Adrenal gland (tissue), 5 donors: ENCODE results near the gene LIPT1.

Experiments used
- CTCF ChIP-seq, 6 experiments: fragments of 450-650 bp in 4 of 6; fragments of 200-600 bp in 2 of 6; sonication (generic) in 1 of 6; IDR thresholded peaks; 1 replicate in 5 of 6; 2 replicates in 1 of 6; pipeline versions ENCODE4 v1.5.1 to v1.8.0; 2016 to 2021; ENCODE audit warnings: antibody characterized with exemption in 6 of 6, mild to moderate bottlenecking in 2 of 6, moderate library complexity in 1 of 6
- POLR2A ChIP-seq, 2 donors: fragments of 450-650 bp; IDR thresholded peaks; one replicate each; pipeline ENCODE4 v1.6.1; 2017; ENCODE audit warnings: antibody characterized with exemption in 2 of 2, mild to moderate bottlenecking in 2 of 2, moderate library complexity in 1 of 2
- donor health status: DM: no; HTN: no; CAD: no.

- TF ChIP-seq CTCF (IDR thresholded peaks at IDR 0.05) (no peak), POLR2A (IDR thresholded peaks at IDR 0.05) (no peak)
Measured at GRCh38 chr2:99171377-99172140, 16.8 kb downstream of the LIPT1 start.
